Activated naive CD4-positive, alpha-beta T cell (primary cell): Measurements from ENCODE around the gene INCA1.
"Not testable (repeated sequence)": the region's sequence is repeated elsewhere in the genome, so short reads cannot be mapped to it uniquely, and the experiment has no call there.

Experiments used
- DNase-seq, 4 experiments: peaks; one replicate each; lab custom pipeline; 2025; lab: John Stamatoyannopoulos, UW

The INCA1 gene

GRCh38 chr17:4997302-4998026 is at the start of gene INCA1, which contains the start of gene KIF1C:
INCA1 (minus strand) TSS chr17:4997522; CDS start chr17:4994437, 3,085 bp downstream.
KIF1C (plus strand) TSS chr17:4997950; CDS start chr17:5000247, 2,297 bp downstream.
- DNase-seq = peak; percentile 68 to 88 (median 79)

GRCh38 chr17:5045496-5045895 is 48.2 kb upstream of the INCA1 start:
- no peak for DNase-seq

GRCh38 chr17:5044630-5045029 is 47.3 kb upstream of the INCA1 start:
- DNase-seq = no peak

GRCh38 chr17:5043524-5043923 is 46.2 kb upstream of the INCA1 start:
- DNase-seq = no peak

GRCh38 chr17:5042157-5043022 is 45.1 kb upstream of the INCA1 start:
- no peak for DNase-seq

- DNase-seq = no peak
Measured at GRCh38 chr17:5035315-5035714, 38.0 kb upstream of the INCA1 start, which contains the start of gene SLC52A1. SLC52A1 (minus strand) TSS chr17:5035426; CDS start chr17:5034606, 820 bp downstream.

- DNase-seq = no peak
Measured at GRCh38 chr17:5034651-5035050, 37.3 kb upstream of the INCA1 start.

- no peak for DNase-seq
Measured at GRCh38 chr17:5034063-5034462, 36.7 kb upstream of the INCA1 start.

- DNase-seq = no peak
Measured at GRCh38 chr17:5033352-5034015, 36.2 kb upstream of the INCA1 start.

- DNase-seq = no peak
Measured at GRCh38 chr17:5032865-5033264, 35.5 kb upstream of the INCA1 start.

GRCh38 chr17:5031365-5032082 is 34.2 kb upstream of the INCA1 start:
- DNase-seq = peak; percentile 32 to 76 (median 72)

- not testable (repeated sequence) for DNase-seq
Measured at GRCh38 chr17:5030168-5030567, 32.8 kb upstream of the INCA1 start.

- DNase-seq = no peak
Measured at GRCh38 chr17:5027916-5028315, 30.6 kb upstream of the INCA1 start.

- no peak for DNase-seq
Measured at GRCh38 chr17:5027299-5027698, 30.0 kb upstream of the INCA1 start.

GRCh38 chr17:5024604-5025003 is 27.3 kb upstream of the INCA1 start:
- no peak for DNase-seq

- no peak for DNase-seq
Measured at GRCh38 chr17:5023588-5024147, 26.3 kb upstream of the INCA1 start.

- no peak for DNase-seq
Measured at GRCh38 chr17:5022171-5022711, 24.9 kb upstream of the INCA1 start.

GRCh38 chr17:5020502-5021023 is 23.2 kb upstream of the INCA1 start:
- no peak for DNase-seq

GRCh38 chr17:5019475-5019956 is 22.2 kb upstream of the INCA1 start:
- peak in 1 of 4 experiments; percentile 43 for DNase-seq

- no peak for DNase-seq
Measured at GRCh38 chr17:5014357-5014756, 17.0 kb upstream of the INCA1 start.

- no peak for DNase-seq
Measured at GRCh38 chr17:5011928-5012327, 14.6 kb upstream of the INCA1 start.
